Measurements from ENCODE around the gene EGFR.

Gene EGFR

DNA sequence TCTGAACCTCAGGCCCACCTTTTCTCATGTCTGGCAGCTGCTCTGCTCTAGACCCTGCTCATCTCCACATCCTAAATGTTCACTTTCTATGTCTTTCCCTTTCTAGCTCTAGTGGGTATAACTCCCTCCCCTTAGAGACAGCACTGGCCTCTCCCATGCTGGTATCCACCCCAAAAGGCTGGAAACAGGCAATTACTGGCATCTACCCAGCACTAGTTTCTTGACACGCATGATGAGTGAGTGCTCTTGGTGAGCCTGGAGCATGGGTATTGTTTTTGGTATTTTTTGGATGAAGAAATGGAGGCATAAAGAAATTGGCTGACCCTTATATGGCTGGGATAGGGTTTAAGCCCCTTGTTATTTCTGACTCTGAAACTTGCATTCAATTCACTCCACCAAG, 156.0 kb downstream of the EGFR start:
- DNase-seq: no peak

DNA sequence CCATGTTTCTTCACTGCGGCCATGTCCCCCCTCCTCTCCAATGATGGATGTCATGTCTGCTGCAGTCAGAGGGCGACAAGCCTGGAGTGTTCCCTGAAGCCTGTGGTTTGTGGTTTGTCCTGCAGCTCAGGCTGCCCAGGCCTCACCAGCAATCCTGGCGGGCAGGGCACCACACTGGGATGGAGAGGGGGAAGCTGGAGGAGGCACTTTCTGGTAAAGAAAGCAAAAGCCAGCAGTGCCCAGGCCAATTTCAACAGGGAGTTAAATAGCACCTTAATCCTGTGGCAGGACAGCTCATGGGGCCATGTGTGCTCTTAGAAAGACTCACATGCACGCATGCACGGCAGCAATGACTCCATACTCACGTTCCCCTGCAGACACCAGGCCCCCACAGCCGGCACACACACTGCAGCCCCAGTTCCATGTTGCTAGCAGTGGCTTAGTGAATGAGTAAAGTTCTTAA, 158.3 kb downstream of the EGFR start:
- no peak for DNase-seq

DNA sequence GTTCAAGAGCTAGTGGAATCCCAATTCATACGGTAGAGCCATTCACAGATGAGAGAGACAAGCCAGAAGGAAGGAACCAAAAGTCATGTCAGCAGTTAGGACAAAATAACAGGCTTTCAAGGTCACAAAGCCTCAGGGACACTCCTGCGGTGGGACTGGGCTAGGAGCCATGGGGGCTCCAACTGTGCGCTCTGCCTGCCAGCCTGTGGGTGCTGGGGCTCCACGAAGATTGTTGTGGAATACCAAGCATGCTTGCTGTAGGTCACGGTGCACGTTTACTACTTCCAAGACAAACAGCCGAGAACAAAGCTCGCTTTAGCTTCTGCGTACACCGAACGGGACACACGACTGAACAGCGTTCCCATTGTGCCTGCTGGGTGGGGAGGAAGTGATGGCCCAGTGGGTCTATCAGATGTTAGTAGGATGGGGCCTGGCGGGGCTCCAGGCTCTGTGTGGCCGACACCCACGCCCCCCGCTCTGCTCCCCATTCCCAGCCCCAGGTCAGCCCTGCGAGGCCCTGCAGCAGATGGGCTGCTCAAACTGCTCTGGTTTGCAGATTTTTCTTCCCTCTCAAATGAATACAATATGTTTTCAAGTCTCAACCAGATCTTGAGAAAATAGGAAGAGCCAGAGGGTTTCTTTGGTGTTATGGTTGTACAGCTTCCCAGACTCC, 158.9 kb downstream of the EGFR start:
- no peak for DNase-seq

DNA sequence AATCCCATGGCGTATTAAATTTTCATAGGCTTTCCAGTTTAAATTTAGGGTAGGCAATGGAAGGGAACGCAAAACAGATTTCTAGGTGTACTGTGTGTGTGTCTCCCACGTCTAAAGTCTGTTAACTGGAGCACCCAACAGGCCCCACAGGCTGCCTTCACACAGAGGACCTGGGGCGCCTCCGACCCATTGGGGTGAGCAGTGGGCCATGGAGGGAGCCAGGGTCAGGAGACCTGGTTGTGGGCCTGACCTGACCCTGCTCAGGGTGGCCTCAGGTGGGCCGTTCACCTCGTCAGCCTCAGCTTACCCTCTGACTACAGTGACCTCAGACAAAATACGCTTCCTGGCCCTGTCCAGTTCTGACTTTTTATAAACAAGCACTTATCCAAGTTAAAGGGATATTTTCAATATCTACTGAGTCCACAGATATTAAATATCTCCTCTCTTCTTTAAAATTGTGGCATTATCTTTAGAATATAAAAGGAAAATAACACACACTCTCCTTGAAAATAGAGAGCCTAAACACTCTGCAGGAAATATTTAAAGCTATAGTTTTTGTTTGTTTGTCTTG, 159.6 kb downstream of the EGFR start:
- no peak for DNase-seq

DNA sequence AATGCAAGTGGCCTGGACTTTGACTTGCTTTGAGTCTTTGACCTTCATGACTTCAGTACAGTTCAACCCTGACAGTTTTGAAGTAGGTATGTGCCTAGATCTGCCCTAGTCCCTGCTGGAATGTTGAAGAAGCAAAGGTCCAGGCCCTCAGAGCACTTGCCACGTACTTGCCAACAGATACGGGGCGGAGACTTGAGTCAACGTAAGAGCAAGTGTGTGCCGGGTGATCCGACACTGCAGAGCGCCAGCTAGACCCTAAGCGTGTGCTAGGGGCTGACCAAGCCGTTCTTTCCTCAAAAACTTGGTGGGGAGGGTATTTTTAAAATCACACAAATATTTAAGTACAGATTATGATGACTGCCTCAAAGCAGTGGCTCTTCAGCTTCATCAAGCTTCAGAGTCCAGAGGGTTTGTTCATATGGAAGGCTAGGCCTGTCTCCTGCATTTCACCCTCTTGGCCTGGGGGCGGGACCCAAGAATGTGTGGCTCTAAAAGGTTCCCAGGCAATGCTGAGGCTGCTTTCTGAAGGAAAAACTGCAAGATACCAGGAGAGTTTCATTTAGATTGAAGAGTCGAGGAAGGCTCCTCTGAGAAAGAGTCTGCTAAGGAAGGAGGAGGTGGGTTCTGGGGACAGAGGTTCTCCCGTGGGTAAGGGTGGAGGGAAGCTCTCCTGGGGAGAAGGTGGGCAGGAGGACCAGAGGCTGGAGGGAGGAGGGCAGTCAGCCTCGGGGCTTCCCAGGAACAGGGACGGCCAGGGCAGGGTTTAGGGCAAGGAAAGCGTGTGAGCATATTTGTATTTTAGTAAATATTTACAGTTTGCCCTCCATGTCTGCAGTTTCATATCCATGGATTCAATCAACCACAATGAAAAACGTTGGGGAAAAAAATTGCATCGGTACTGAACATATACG, 160.3 kb downstream of the EGFR start:
- no peak for DNase-seq

DNA sequence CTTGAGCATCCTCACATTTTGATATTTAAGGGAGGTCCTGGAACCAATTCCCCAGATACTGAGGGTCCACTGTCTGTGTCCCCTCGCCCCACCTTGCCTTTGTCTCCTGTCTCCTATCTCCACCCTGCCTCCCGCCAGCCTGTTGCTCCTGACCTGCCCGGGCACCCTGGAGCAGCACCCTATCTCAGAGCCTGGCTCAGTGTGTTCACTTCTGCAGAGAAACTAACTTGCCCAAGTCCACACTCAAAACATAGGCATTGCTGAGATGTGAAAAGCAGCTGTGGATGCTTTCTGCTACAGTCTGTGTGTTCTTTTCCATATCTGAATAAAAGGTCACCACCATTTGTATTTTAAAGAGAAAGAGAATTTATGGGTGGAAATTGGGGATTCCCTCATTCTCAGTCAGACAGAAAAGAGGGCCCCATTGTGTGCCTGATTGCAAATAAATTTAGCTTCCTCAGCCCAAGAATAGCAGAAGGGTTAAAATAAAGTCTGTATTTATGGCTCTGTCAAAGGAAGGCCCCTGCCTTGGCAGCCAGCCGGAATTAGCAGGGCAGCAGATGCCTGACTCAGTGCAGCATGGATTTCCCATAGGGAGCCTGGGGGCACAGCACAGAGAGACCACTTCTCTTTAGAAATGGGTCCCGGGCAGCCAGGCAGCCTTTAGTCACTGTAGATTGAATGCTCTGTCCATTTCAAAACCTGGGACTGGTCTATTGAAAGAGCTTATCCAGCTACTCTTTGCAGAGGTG, 161.3 kb downstream of the EGFR start:
- no peak for DNase-seq

DNA sequence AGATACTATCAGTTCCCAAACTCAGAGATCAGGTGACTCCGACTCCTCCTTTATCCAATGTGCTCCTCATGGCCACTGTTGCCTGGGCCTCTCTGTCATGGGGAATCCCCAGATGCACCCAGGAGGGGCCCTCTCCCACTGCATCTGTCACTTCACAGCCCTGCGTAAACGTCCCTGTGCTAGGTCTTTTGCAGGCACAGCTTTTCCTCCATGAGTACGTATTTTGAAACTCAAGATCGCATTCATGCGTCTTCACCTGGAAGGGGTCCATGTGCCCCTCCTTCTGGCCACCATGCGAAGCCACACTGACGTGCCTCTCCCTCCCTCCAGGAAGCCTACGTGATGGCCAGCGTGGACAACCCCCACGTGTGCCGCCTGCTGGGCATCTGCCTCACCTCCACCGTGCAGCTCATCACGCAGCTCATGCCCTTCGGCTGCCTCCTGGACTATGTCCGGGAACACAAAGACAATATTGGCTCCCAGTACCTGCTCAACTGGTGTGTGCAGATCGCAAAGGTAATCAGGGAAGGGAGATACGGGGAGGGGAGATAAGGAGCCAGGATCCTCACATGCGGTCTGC, 162.2 kb downstream of the EGFR start:
- DNase-seq: no peak

DNA sequence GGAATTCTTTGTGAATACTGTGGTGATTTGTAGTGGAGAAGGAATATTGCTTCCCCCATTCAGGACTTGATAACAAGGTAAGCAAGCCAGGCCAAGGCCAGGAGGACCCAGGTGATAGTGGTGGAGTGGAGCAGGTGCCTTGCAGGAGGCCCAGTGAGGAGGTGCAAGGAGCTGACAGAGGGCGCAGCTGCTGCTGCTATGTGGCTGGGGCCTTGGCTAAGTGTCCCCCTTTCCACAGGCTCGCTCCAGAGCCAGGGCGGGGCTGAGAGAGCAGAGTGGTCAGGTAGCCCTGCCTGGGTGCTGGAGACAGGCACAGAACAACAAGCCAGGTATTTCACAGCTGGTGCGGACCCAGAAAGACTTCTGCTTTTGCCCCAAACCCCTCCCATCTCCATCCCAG, 162.9 kb downstream of the EGFR start:
- no peak for DNase-seq

DNA sequence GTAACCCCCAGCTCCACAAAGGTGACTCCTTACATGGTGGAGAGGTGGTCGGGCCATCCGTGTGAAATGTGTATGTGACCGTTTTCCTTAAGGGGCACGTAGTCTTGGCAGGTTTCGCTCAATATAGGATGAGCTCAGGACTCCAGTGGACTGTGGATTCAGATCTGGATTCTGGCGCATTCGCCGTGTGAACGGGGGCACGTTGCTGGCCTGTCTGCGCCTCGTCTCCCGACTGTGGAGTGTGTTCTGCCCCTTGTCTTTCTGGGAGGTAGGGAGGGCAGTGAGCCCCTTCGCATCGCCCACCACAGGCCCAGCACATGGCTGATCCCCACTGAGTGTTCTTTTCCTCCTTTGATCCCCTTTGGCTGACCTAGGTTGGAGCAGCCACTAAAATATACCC, 165.1 kb downstream of the EGFR start:
- no peak for DNase-seq

DNA sequence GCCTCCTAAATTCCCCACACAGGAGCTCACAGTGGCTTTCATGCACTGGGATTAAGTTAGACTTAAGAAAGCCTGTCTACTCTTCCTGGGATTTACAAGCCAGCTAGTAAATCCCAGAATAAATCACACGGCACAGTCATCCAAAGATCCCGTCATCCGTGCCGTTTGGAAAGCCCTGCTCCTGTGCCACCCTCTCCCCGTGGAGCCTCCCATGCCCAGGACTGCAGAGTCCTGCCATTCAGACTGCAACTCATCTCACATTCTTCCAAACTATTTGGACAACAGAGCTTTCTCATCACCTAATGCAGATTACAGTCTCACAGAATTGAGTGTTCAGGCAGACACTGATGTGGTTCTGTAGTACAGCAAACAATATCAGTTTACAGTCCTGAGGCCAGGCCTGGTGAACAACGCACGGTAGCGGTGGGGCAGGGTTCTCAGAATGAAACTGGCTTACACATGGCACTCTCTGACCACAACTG, 166.5 kb downstream of the EGFR start:
- no peak for DNase-seq

DNA sequence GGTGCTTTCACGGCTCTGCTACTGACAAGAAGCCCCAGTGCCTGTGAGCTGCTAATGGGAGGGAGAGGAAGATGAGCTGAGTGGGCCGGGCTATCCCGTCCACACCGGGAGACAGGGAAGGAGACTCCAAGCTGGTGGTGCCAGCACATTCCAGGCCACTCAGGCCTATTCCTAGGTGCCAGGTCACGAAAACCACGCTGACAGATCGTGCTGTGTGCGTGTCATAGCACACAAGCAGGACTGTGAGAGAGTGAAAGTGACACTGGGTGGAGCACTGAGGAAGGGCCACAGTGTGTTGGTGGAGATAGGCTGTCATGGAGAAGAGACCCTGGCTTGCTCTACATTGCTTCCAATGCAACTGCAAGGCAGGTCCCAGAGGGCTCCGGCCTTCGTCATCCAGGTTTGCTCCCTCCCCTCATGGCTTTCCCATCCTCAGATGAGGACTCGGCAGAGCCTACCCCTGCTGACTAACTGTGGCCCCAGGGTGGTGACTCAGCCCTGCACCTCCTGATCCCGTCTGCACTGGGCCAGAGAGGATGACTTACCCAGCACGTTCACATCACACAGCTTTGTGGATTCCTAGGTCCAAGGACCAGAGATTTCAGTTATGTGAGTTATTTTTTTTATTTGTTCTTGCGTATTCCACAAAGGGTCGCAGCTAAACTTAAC, 167.3 kb downstream of the EGFR start:
- no peak for DNase-seq

DNA sequence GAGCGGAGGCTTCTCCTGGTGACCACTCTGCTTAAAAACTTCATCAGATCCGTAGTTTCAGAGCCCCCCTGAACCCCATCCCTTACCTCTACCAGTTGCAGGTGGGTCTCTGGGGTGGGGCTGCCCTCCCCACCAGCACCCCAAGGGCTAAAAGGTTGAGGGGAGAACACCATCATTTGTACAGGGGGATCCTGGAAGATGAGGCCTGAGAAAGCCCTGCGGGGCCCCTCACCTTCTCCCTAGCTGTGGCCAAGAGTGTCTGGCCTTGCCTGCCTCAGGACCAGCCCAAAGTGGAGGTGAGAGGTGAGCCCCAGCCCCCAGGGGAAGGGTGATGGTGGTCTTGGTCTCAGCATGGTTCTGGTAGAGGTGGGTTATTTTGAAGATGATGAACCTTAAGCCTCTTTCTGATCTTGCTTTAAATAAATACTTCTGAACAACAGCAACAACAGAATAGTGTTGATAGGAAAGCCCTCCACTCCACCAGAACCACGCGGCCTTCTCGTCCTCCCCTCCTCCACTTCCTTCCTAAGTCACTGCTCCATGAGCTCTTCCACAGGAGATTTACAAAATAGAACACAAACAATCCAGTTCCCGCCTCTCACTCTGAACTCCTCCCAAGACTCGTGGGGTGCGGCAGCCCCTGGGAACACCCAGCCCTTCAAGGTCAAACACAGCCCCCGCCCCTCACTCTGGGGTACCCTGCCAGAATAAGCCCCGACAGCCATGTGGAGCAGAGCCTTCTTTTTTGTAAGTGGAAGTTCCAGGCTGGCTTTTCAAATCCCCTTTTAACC, 169.1 kb downstream of the EGFR start:
- DNase-seq: no peak

DNA sequence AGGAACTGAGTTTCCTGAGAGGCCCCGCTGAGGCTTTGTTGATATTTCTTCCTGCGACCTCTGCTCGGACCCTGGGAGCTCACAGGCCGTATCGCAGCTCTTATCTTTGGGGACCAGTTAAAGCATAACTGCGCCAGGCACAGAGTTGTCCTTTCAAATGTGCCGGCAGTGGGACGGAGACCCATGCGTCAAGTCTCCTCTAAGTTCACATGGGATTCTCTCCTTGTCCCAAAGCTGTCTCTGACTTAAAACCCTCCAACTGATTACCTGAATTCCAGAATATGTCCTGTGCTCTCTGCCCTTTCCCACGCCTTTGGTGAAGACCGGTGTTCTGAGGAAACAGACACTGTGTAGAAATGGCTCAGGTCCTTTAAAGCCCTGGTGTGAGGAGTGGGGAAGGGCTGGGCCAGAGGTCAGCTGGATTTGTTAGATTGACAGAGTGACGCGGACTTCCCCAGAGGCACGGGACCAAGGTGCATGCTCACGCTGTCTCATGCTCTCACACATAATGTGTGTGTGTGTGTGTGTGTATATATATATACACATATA, 169.8 kb downstream of the EGFR start:
- DNase-seq: no peak

DNA sequence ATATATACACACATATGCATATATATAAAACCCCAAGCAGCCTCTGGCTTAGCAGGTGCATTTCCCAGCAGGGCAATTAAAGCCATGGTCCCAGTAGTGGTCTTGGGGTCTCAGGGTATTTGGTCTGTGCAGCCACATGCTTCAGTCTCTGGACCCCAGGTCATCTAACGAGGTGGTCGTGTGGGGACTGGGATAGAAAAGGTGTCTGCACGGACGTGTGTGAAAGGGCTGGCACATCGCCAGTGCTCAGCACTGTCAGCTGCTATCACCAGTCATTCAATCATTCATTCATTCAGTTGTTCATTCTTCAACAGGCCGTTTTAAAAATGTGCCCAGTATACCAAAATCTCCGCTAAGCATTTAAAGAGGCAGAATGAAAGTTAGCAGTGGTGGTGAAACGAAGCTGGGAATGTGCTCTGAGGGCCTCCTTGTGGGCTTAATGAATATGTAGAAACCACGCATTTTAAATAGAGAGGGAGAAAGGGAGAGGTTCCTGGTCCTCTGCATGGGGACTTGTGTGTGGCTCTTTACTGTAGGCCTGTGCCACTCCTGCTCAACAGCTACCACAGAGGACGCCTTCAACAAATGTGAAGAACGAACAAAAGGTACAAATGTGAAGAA, 170.4 kb downstream of the EGFR start:
- no peak for DNase-seq

DNA sequence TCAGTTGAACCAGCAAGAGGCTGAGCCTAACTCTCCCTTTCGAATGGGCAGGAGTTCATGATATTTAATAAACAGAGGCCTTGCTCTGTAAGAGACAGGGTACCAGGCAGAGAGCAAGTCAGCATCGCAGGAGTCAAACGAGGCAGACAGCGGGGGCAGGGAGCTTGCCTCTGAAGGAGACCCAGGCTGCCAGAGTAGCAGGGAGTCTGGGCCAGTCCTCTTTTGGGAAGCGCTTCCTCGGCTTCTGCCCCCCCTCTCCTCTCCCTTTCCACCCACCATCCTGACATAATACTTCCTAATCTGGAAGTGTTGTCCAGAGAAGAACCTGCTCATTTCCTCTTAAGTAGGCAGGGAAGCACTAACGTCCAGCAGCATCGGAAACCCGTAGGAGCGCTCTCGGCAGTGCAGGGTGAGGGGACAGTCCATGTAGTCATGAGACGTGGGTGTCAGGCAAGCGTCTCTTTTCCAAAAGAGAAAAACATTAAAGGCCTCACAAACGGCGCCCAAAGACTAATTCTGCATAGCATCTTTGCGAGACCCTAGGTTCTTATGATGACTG, 171.1 kb downstream of the EGFR start:
- DNase-seq: no peak

DNA sequence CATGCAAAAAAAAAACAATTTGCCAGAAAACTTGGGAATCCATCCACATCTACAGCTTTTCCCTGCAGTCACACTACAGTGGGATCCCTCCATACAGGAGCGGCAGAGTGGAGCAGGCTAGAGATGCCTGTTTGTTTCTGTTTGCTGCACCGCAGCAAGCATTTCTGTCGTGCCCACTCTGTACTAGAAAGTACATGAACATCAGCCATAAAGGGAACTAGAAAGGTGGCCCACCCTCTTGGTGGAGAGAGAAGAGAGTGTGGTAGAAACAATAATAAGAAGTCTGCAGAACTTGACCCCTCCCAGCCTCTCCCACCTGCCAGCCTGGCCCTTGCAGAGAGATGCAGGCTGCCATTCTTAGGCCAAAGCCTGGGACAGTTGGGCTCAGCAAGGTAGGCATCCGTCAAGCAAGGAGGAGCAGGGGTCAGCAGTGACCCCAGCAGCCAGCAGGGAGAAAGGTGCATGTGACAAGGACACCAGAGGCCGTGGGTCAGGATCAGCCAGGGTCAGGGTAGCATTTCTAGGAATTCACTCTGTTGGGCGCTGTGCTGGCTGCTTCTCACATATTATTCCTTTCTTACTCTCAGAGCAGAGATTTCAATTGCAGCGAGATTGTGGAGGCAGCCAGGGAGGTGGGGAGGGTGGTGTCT, 171.8 kb downstream of the EGFR start:
- DNase-seq: no peak

DNA sequence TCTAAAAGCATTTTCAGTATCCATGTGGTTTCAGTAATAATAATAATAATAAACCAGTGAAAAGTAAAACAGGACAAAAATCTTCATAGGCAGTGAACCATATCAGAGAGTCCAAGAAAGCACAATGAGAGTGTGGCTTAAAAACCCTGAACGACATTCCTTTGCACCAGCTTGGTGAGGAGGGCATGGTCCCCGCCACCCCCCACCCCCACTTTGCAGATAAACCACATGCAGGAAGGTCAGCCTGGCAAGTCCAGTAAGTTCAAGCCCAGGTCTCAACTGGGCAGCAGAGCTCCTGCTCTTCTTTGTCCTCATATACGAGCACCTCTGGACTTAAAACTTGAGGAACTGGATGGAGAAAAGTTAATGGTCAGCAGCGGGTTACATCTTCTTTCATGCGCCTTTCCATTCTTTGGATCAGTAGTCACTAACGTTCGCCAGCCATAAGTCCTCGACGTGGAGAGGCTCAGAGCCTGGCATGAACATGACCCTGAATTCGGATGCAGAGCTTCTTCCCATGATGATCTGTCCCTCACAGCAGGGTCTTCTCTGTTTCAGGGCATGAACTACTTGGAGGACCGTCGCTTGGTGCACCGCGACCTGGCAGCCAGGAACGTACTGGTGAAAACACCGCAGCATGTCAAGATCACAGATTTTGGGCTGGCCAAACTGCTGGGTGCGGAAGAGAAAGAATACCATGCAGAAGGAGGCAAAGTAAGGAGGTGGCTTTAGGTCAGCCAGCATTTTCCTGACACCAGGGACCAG, 172.5 kb downstream of the EGFR start:
- DNase-seq: no peak

DNA sequence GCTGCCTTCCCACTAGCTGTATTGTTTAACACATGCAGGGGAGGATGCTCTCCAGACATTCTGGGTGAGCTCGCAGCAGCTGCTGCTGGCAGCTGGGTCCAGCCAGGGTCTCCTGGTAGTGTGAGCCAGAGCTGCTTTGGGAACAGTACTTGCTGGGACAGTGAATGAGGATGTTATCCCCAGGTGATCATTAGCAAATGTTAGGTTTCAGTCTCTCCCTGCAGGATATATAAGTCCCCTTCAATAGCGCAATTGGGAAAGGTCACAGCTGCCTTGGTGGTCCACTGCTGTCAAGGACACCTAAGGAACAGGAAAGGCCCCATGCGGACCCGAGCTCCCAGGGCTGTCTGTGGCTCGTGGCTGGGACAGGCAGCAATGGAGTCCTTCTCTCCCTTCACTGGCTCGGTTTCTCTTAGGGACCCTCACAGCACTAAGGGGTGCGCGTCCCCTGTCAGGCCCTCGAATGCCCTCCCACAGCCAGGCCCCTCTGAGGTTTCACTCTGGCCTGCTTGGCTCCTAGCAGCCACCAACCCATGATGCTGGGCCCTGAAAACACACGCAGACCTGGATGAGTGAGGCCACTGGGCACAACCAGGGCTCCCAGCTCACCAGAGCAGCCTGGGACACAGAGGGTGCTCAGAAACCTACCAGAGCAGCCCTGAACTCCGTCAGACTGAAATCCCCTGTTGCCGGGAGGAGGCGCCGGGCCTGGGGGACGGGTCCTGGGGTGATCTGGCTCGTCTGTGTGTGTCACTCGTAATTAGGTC, 173.3 kb downstream of the EGFR start:
- DNase-seq: no peak

Data from midbrain (tissue), 1 donor.